GM18907 (cell line): Measurements from ENCODE around the gene ANAPC2.
A peak's percentile ranks its signal among the peaks of the same experiment; 100 is the strongest.

Experiments
- ATAC-seq: cut with Tn5 transposase; IDR thresholded peaks from one replicate; pipeline ENCODE4 v1.9.1; 2021; ENCODE audit warnings: mild to moderate bottlenecking, moderate library complexity; ENCODE audit not compliant: unreplicated experiment

The ANAPC2 gene

DNA sequence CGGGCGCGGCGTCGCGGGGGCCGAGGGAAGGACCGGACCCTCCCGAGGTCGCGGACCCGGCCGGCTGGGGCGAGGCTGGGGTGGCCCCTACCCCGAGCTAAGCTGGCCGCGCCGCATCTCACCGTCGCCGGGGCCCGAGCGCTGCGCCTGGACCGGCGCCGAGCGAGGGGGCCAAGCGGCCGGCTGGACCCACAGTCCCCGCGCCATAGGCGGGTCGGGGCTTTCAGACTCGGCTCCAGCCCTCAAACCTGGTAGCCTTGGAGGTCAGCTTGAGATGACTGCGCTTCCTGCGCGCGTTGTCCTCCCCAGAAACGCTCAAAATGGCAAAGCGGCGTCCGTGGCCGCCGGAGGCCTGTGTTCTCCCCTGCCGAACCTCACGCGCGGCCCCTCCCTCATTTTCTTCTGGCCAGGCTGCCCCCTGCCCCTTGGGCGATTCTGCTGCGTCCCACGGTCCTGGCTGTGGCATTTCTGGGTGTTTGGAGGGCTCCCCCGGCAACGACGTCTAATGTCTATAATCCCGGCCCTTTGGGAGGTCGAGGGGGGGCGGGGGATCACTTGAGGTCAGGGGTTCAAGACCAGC, 58.1 kb downstream of the ANAPC2 start:
- ATAC-seq: peak; percentile 26

DNA sequence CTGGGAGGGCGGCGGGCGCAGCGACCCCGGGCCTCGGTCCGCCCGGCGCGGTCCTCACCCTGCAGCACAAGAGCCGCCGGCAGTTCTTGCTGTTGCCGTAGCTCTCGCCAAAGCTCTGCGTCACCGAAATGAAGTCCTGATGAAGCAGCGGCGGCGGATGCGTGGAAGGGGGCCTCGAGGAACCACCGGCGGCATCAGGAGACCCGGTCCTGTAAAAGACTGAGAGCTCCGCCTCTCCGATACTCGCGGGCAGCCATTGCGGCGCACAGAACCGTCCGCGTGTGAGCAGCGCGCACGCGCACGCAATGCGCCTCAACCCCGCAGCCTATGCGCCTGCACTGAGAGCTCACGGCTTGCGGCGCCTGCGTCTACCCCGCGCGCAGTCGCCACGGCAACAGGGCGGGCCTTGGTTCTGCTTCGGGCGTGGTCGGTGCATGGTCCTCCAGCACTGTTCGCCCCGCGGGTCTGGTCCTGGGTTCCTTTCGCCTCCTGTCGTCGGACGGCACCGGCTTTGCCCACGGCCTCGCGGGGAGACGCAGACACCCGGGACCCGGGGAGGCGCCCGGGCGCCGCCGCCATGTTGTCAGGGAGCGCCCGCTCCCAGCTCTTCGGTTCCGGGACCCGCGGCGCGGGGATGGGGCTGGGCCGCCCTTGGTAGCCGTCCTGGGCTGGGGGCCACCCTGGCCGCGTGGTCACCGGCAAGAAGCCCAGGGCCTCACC, 58.7 kb downstream of the ANAPC2 start:
- peak; percentile 81 for ATAC-seq

DNA sequence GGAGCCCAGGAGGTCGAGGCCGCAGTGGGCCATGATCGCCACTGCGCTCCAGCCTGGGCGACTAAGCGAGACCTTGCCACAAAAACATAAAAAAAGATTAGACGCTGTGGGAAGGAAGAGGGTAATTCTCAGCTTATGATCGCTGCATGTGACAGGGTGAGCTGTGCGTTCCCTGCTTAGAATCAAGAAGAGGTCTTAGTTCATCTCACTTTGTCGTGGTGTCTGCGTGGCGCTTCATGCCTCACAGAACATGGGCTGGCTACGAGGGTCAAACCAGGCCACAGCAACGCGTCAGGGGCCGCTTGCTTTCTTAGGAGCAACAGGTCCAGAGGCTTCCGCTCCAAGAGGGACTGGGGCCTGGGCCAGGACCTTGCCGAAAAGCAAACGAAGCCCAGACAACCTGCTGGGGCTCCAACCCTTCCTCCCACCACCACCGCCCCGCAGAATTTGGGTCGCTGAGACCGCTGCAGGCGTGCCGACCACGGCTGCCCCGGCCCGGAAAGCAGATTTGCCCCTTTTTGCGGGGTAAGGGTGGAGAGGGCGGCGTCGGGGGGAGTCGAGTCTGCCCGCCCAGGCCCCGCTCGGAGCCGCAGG, 59.4 kb downstream of the ANAPC2 start:
- peak; percentile 12 for ATAC-seq

DNA sequence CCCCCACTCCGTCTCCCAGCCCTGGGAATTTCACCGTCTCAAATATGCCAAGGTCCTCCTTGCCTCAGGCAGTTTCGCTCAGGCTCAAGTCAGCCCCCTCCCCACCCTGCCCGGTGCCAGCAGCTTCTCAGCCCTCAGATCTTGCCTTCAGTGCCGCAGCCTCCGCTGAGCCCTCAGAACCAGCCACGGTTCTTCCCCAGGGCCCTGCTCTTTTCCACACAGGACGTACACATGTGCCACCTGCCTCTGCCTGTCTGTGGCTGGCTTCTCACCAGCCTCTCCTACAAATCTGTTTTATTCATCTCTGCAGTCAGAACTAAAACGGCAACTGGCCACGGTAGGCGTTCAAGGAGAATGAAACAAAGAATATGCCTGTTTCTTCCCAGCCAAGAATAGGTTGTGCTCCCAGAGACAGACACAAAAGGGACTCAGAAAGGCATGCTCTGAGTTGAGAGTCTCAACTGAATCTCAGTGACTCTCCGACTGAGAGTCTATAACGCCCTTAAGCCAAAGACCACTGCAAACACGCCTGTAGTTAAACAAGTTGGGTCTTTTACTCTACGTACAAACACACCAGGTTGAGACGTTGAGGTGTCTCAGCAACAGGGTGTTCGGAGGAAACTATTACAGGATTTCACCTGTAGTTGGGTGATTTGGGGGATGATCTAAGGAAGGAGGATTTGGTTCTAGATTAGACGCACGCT, 60.0 kb downstream of the ANAPC2 start:
- no peak for ATAC-seq

DNA sequence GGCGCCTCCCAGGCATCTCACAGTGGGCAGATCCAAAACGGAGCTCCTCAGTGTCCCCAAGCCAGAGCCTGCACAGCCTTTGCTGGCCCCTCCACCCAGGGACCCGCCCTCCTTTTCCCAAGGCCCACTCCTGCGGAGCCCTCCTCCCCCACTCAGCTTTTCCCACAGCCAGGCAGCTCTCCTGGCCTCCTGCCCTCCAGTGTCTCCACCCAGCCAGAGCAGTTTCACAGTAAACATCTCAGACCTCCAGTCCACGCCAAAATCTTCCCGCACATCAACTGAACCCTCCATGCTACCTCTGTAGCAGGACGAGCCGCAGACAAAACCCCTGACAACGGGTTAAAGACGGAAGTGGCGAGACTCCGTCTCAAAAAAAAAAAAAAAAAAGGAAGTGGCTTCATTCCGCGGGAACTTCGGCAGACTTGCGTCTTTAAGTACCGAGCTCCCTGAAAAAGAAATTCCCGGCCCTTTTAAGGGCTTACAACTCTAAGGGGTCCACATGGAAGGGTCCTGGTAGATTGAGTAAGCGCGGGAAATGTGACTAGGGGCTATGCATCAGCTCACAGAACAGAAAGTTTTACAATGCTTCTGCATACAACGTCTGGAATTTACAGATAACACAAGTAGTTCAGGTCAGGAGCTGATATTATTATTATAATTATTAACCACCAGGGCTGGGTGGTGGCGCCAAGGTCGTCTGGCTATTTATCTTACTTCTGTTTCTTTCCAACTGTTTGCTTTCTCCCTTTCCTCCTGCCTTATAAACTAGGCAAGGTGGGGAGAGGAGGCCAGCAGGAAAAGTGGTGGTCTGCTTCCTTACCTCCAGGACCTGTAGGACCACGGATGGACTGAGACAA, 60.8 kb downstream of the ANAPC2 start:
- no peak for ATAC-seq

DNA sequence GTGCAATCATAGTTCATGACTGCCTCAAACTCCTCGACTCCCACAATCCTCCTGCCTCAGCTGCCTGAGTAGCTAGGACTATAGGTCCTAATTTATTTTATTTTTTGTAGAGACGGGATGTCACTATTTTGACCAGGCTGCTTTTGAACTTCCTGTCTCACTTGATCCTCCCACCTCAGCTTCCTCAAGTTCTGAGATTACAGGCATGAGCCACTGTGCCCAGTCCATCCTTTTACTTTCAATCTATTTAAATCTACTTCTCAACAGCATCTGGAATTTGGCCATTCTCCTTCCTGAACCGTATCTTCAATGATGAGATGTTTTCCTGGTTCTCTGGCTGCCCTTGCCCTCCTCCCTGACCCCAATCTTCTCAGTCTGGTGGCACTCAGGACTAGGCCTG, 61.6 kb downstream of the ANAPC2 start:
- ATAC-seq: no peak
